Measurements from ENCODE around the gene OXGR1. TPM values are rescaled to one million over a fixed set of nuclear protein-coding genes. Genes with fewer than 3 reads are reported as not detected.

Gene OXGR1
- total and polyA plus RNA-seq, 2 of the 4 experiments (the other 2 are of a cell fraction): not detected

GRCh38 chr13:96996886-96997285, 2.6 kb upstream of the OXGR1 start:
- no peak for TF ChIP-seq CHD1 (IDR thresholded peaks at IDR 0.05; ENCODE audit: low read depth, low read length)
- no peak for TF ChIP-seq MXI1 (IDR thresholded peaks at IDR 0.05; ENCODE audit: borderline replicate concordance, low read depth, low read length)
- intact Hi-C loops (cut with micrococcal nuclease) (no loop called here), in situ Hi-C loops (cut with MboI; ENCODE audit: low sequenced_read_pairs) (no loop called here), dilution Hi-C loops (cut with HindIII; ENCODE audit: low sequenced_read_pairs, unreplicated experiment) (no loop called here)
- no peak overlapping the region for H3K4me3 ChIP-seq (ENCODE audit: insufficient read depth, low read depth, low read length)
- no peak for ATAC-seq (ENCODE audit: low read depth)
- H3K27me3 ChIP-seq (ENCODE audit: control insufficient read depth, insufficient read depth, low read length): peaks cover 40% of the 10 kb centered on the region
- H3K9me1 ChIP-seq (ENCODE audit: insufficient read depth, low read length): no peaks in the 10 kb centered on the region
- H4K8ac ChIP-seq (ENCODE audit: low read depth in 2 of 2, low read length in 2 of 2): no peak overlapping the region
- no peak overlapping the region for H2AK9ac ChIP-seq (replicated peaks; ENCODE audit: low read depth, low read length, poor library complexity)
- H4K91ac ChIP-seq (ENCODE audit: insufficient read depth, low read depth, low read length): no peak overlapping the region
- H3K9me3 ChIP-seq (ENCODE audit: control insufficient read depth, insufficient read depth, low read length): no peaks in the 10 kb centered on the region
- no peak overlapping the region for H2AFZ ChIP-seq (replicated peaks; ENCODE audit: low read length, poor library complexity)
- H3K79me1 ChIP-seq (ENCODE audit: low read depth in 1 of 2, low read length in 2 of 2): no peaks in the 10 kb centered on the region
- H2BK15ac ChIP-seq (ENCODE audit: low read depth, low read length): no peak overlapping the region
- no peak overlapping the region for H3K14ac ChIP-seq (replicated peaks; ENCODE audit: low read depth, low read length)
- H3K18ac ChIP-seq (ENCODE audit: low read depth, low read length): no peak overlapping the region
- H2BK120ac ChIP-seq (ENCODE audit: low read depth, low read length): no peak overlapping the region
- H4K20me1 ChIP-seq (ENCODE audit: insufficient read depth, low read length): no peaks in the 10 kb centered on the region
- no peak overlapping the region for H2BK5ac ChIP-seq (ENCODE audit: low read depth, low read length, poor library complexity, severe bottlenecking)
- no peak overlapping the region for H2AK5ac ChIP-seq (ENCODE audit: low read depth, low read length)
- DNase-seq: no peak
- ChIA-PET POLR2A (ENCODE audit: unreplicated experiment) (no interaction called here), CTCF (no interaction called here)
- no peak overlapping the region for H3K9ac ChIP-seq (ENCODE audit: low read depth, low read length)
- no peak overlapping the region for H3K23ac ChIP-seq (ENCODE audit: low read depth, low read length)
- H3K56ac ChIP-seq (ENCODE audit: extremely low read depth, insufficient read depth, low read length): no peak overlapping the region
- no CpG with 5 or more reads among the region's 5 CpGs for WGBS, 2 experiments (ENCODE audit: extremely low coverage in 2 of 2, insufficient read length in 1 of 2)
- no peak overlapping the region for H3K4ac ChIP-seq (ENCODE audit: low read depth, low read length)
- no peak overlapping the region for H4K5ac ChIP-seq (ENCODE audit: low read depth, low read length)
- no peak overlapping the region for H3K4me2 ChIP-seq (ENCODE audit: low read depth, low read length)
- H3K36me3 ChIP-seq (ENCODE audit: control insufficient read depth, insufficient read depth, low read length): no peaks in the 10 kb centered on the region
- no peak overlapping the region for H3K27ac ChIP-seq (ENCODE audit: insufficient read depth, low read length)
- H2BK20ac ChIP-seq (ENCODE audit: low read depth, low read length): no peak overlapping the region
- H3K4me1 ChIP-seq (ENCODE audit: control insufficient read depth, insufficient read depth, low read length): no peaks in the 10 kb centered on the region; the same call in 1 of the 2 replicates
- BruUV-seq (replicated peaks): no TSS peak
